ENCODE measurements around the gene NDUFS5.

The NDUFS5 gene

GRCh38 chr1:39084191-39084590, 58.0 kb downstream of the NDUFS5 start:
- no peak for DNase-seq (ENCODE audit: low read depth)
- TF ChIP-seq POLR2A (IDR thresholded peaks at IDR 0.05; ENCODE audit: extremely low read depth, insufficient read length) (no peak), MYC (IDR thresholded peaks at IDR 0.05; ENCODE audit: low read depth, low read length) (no peak)
- TF ChIP-seq, protein P1, sequence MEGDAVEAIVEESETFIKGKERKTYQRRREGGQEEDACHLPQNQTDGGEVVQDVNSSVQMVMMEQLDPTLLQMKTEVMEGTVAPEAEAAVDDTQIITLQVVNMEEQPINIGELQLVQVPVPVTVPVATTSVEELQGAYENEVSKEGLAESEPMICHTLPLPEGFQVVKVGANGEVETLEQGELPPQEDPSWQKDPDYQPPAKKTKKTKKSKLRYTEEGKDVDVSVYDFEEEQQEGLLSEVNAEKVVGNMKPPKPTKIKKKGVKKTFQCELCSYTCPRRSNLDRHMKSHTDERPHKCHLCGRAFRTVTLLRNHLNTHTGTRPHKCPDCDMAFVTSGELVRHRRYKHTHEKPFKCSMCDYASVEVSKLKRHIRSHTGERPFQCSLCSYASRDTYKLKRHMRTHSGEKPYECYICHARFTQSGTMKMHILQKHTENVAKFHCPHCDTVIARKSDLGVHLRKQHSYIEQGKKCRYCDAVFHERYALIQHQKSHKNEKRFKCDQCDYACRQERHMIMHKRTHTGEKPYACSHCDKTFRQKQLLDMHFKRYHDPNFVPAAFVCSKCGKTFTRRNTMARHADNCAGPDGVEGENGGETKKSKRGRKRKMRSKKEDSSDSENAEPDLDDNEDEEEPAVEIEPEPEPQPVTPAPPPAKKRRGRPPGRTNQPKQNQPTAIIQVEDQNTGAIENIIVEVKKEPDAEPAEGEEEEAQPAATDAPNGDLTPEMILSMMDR (IDR thresholded peaks at IDR 0.05; ENCODE audit: low read depth, low read length), result no peak
- TF ChIP-seq, protein P2, sequence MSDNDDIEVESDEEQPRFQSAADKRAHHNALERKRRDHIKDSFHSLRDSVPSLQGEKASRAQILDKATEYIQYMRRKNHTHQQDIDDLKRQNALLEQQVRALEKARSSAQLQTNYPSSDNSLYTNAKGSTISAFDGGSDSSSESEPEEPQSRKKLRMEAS (IDR thresholded peaks at IDR 0.05; ENCODE audit: low read depth, low read length), result no peak
- no peak overlapping the region for H3K4me3 ChIP-seq (ENCODE audit: low read depth, low read length)

All from NB4 (cell line).